Body of pancreas (tissue), 4 donors: ENCODE data around the gene NTSR1. TPM values are rescaled to one million over a fixed set of nuclear protein-coding genes. Genes with fewer than 3 reads are reported as not detected.

Experiments used
- ATAC-seq: fragments of 150-250 bp; one replicate; pipeline ENCODE4 v1.9.1; 2016
- DNase-seq, 4 donors: peaks; one replicate each; pipeline ENCODE4 v3.0.0-alpha.2; 2019
- H3K27ac ChIP-seq, 4 donors: fragments of 200-600 bp; sonication (generic); 1 replicate in 3 of 4; 2 replicates in 1 of 4; pipeline versions ENCODE4 v1.5.1 to v1.6.1; 2016 to 2019; ENCODE audit warnings: mild to moderate bottlenecking in 1 of 4, mixed read lengths in 1 of 4, moderate library complexity in 1 of 4
- H3K27me3 ChIP-seq, 2 donors: fragments of 200-600 bp; sonication (generic); one replicate each; pipeline ENCODE4 v1.6.0; 2016; ENCODE audit warnings: mild to moderate bottlenecking in 1 of 2
- H3K36me3 ChIP-seq, 2 donors: fragments of 200-600 bp; sonication (generic); replicated peaks in 1 of 2; 2 replicates each; pipeline ENCODE4 v1.5.1; 2016; ENCODE audit warnings: low read depth in 2 of 2; ENCODE audit not compliant: insufficient read depth in 1 of 2
- H3K4me1 ChIP-seq: fragments of 200-600 bp; sonication (generic); one replicate; pipeline ENCODE4 v1.6.0; 2016
- H3K4me3 ChIP-seq, 2 donors: fragments of 200-600 bp; sonication (generic); 1 replicate in 1 of 2; 2 replicates in 1 of 2; pipeline ENCODE4 v1.5.1; 2016 to 2019
- H3K9me3 ChIP-seq, 3 donors: fragments of 200-600 bp; sonication (generic); 1 replicate in 2 of 3; 2 replicates in 1 of 3; pipeline ENCODE4 v1.5.1; 2016
- POLR2A ChIP-seq, 3 donors: fragments of 450-650 bp; IDR thresholded peaks; one replicate each; pipeline ENCODE4 v1.6.1; 2016; ENCODE audit warnings: antibody characterized with exemption in 3 of 3, mild to moderate bottlenecking in 2 of 3
- WGBS, 2 donors: methylation state at CpG; one replicate each; pipeline ENCODE4 v1.1.5; 2017; 5-methylcytosine and 5-hydroxymethylcytosine counted together
- intact Hi-C: fragments of 100-400 bp; cut with DNase I; formaldehyde crosslinking; loops from one replicate; pipeline ENCODE4 v1.15.1; 2023
- total RNA-seq, 2 donors: library from RNA; depleted of rRNA; stranded (reverse); fragments of >200 nt; gene quantifications; one replicate each; pipeline ENCODE4 v1.1.0, GENCODE V29; 2016
- TF ChIP-seq, protein P1 (sequence below), 7 experiments: fragments of 450-650 bp in 4 of 7; fragments of 200-600 bp in 3 of 7; sonication (generic) in 3 of 7; IDR thresholded peaks; one replicate each; pipeline ENCODE4 v1.5.1; 2016 to 2019; ENCODE audit warnings: antibody characterized with exemption in 7 of 7

Gene NTSR1
- total RNA-seq, 2 donors from 2014 or later: not detected

DNA sequence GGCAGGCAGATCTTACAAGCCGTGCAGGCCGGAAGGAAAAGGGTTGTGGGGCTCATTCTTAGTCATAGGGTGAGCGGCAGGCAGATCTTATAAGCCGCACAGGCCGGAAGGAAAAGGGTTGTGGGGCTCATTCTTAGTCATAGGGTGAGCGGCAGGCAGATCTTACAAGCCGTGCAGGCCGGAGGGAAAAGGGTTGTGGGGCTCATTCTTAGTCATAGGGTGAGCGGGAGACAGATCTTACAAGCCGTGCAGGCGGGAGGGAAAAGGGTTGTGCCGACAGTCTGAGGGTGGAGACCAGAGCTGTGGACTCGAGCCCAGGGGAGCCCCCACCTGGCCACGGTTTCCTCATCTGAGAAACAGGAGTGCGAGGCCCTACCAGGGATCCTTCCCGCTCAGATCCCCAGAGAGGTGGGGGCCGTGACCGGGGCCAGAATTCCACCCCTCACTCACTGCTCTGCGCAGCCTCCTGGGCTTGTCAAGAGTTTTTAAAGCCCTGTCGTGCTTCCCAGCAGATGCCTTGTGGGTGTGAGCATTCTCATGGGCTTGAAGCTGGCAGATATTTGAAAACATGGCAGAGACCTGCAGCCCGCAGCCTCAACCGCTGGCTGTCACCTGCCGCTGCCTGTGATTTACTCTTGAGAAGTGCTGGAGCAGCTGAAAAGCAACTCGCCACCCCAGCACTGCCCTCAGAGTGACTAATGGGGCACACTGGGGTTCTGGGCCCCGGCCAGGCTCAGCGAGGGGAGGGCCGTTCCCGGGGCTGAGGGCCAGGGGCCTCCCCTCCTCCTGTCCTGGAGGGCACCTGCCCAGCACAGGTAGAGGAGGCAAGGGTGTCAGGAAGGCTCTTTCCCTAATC is 31.9 kb downstream of the NTSR1 start:
- H3K27ac ChIP-seq: no peak overlapping the region
- no peaks in the 10 kb centered on the region for H3K27me3 ChIP-seq
- ATAC-seq (no peak), DNase-seq (peak in 2 of 4 donors; percentile 7 to 27)
- no peaks in the 10 kb centered on the region for H3K9me3 ChIP-seq
- TF ChIP-seq, protein P1, sequence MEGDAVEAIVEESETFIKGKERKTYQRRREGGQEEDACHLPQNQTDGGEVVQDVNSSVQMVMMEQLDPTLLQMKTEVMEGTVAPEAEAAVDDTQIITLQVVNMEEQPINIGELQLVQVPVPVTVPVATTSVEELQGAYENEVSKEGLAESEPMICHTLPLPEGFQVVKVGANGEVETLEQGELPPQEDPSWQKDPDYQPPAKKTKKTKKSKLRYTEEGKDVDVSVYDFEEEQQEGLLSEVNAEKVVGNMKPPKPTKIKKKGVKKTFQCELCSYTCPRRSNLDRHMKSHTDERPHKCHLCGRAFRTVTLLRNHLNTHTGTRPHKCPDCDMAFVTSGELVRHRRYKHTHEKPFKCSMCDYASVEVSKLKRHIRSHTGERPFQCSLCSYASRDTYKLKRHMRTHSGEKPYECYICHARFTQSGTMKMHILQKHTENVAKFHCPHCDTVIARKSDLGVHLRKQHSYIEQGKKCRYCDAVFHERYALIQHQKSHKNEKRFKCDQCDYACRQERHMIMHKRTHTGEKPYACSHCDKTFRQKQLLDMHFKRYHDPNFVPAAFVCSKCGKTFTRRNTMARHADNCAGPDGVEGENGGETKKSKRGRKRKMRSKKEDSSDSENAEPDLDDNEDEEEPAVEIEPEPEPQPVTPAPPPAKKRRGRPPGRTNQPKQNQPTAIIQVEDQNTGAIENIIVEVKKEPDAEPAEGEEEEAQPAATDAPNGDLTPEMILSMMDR (IDR thresholded peaks at IDR 0.05): no peak
- no peak for TF ChIP-seq POLR2A (IDR thresholded peaks at IDR 0.05)
- no peak overlapping the region for H3K4me3 ChIP-seq
- H3K4me1 ChIP-seq: no peaks in the 10 kb centered on the region
- WGBS, 2 donors: 43 to 49% methylated on average over 19 to 27 of the region's 28 CpGs
- H3K36me3 ChIP-seq: no peaks in the 10 kb centered on the region
- intact Hi-C loops: no loop called here

DNA sequence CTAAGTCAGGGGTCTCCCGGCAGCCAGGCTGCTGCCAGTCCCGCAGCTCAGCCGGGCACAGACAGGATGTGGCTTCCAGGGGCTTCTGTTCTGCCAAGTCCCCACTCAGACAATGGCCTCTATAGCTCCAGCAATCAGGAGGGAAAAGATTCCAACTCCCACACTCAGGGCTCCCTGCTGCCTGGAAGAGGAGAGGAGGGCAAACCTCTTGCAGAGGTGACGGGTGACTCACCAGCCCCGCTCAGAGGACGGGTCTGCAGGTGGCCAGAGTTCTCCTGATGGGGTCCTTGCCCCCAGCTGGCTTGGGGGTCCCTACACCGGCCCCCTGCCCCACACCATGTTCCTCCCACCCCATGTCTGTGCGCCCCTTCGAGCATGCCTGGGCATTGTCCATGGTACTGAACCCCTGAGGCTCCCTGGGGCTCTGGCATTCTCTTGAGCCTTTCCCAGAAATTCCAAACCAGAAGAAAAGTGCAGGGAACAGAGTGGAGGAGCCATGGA is 32.6 kb downstream of the NTSR1 start:
- TF ChIP-seq, protein P1 (IDR thresholded peaks at IDR 0.05): no peak
- no peak for TF ChIP-seq POLR2A (IDR thresholded peaks at IDR 0.05)
- ATAC-seq: no peak
- Histone ChIP-seq H3K4me3 (no peak overlapping the region), H3K36me3 (no peaks in the 10 kb centered on the region), H3K9me3 (no peaks in the 10 kb centered on the region), H3K4me1 (no peaks in the 10 kb centered on the region), H3K27ac (no peak overlapping the region), H3K27me3 (no peaks in the 10 kb centered on the region)
- peak in 1 of 4 donors; percentile 1 for DNase-seq
- intact Hi-C loops: no loop called here
- 45 to 48% methylated on average over 9 of the region's 9 CpGs for WGBS, 2 donors

DNA sequence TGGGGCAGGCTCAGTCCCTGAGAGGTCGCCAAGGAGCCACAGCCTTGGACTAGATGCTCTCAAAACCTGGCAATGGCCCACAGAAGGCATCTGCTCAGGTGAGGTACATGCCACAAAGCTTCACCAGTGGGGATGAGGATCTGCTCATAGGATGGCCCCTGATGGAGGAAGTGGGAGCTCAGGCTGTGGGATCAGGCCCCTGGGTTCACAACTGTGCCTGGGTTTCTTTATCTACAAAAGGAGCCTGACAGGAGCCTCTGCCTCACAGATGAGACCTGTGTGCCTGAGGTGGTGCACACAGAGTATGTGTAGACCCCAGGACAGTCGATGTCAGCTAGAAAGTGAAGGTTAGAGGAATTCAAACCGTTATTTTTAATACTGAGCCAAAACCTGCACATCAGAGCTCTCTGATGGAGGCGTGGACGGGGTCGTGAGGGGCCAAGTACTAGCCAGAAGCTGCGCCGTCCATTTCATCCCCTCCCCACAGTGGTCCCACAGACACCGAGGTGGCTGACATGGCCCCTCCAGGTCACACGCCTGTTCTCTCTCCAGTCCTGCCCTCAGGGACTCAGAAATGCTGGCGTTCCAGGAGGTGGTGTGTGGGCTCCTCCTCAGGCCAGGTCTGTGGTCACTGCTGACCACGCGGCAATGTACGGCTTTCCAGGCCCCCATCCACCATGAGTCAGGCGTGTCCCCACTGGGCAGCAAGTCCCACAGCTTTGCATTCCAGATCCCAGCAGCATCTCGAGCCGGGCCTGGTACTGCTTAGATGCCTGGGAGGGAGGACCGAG is 33.3 kb downstream of the NTSR1 start:
- no peak for ATAC-seq
- intact Hi-C loops: no loop called here
- no peaks in the 10 kb centered on the region for H3K36me3 ChIP-seq
- 63 to 70% methylated on average over 8 to 18 of the region's 18 CpGs for WGBS, 2 donors
- DNase-seq: peak in 1 of 4 donors; percentile 2
- no peak overlapping the region for H3K4me3 ChIP-seq
- H3K4me1 ChIP-seq: no peaks in the 10 kb centered on the region
- no peaks in the 10 kb centered on the region for H3K9me3 ChIP-seq
- no peaks in the 10 kb centered on the region for H3K27me3 ChIP-seq
- TF ChIP-seq, protein P1 (IDR thresholded peaks at IDR 0.05): no peak
- no peak for TF ChIP-seq POLR2A (IDR thresholded peaks at IDR 0.05)
- H3K27ac ChIP-seq: no peak overlapping the region

DNA sequence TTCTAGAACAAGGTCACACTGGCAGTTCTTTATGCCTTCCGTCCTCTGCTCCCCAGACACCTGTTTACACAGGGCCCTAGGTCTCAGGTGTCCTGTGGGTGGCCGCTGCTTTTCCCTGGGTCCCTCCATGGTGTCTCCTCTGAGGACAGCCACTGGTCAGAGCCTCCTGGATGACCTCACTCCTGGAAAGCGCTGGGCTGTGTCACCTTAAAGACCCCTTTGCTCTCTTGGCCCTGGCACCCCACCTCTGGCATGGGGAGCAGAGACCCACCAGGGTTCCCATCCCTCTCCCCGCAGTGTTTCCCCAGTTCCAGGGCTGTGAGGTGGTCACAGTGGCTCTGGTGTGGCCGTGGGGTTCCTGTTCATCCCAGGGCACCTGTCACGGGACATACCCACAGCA is 33.9 kb downstream of the NTSR1 start:
- Histone ChIP-seq H3K9me3 (no peaks in the 10 kb centered on the region), H3K4me1 (no peaks in the 10 kb centered on the region), H3K36me3 (no peaks in the 10 kb centered on the region), H3K27me3 (no peaks in the 10 kb centered on the region), H3K4me3 (no peak overlapping the region), H3K27ac (no peak overlapping the region)
- no peak for DNase-seq
- TF ChIP-seq, protein P1 (IDR thresholded peaks at IDR 0.05): no peak
- no peak for TF ChIP-seq POLR2A (IDR thresholded peaks at IDR 0.05)
- intact Hi-C loops: no loop called here
- 54 to 60% methylated on average over 5 to 6 of the region's 6 CpGs for WGBS, 2 donors
- ATAC-seq: no peak
